ENCODE results near the gene ASB15. TPM values are rescaled to one million over a fixed set of nuclear protein-coding genes. Genes with fewer than 3 reads are reported as not detected.

ASB15 gene
- total RNA-seq, 1 donor from 2014 or later, result not detected

DNA sequence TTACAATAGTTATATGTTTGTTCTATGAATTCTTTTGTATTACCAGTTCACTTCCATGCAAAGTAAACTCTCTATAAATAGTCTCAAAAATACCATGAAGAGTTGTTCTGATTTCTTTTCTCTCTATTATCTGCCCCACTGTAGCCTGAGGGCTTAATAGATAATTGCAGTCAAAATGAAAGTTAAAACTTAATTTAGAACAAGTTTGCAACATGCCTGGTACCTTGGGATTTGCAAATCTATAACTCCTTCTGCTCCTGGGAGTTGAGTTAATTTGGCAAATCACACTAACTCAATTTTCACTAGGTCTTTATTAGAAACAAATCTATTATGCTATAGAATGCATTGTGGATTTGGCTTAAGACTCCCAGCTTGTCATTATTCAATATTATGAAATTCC is 22.2 kb upstream of the ASB15 start:
- TF ChIP-seq, protein P1, sequence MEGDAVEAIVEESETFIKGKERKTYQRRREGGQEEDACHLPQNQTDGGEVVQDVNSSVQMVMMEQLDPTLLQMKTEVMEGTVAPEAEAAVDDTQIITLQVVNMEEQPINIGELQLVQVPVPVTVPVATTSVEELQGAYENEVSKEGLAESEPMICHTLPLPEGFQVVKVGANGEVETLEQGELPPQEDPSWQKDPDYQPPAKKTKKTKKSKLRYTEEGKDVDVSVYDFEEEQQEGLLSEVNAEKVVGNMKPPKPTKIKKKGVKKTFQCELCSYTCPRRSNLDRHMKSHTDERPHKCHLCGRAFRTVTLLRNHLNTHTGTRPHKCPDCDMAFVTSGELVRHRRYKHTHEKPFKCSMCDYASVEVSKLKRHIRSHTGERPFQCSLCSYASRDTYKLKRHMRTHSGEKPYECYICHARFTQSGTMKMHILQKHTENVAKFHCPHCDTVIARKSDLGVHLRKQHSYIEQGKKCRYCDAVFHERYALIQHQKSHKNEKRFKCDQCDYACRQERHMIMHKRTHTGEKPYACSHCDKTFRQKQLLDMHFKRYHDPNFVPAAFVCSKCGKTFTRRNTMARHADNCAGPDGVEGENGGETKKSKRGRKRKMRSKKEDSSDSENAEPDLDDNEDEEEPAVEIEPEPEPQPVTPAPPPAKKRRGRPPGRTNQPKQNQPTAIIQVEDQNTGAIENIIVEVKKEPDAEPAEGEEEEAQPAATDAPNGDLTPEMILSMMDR (IDR thresholded peaks at IDR 0.05; ENCODE audit: unreplicated experiment), result no peak
- no peaks in the 10 kb centered on the region for H3K9me3 Mint-ChIP-seq (ENCODE audit: unreplicated experiment)
- no peak overlapping the region for H3K4me3 Mint-ChIP-seq (ENCODE audit: unreplicated experiment)
- H3K27me3 Mint-ChIP-seq (ENCODE audit: unreplicated experiment), result no peaks in the 10 kb centered on the region
- H3K36me3 Mint-ChIP-seq (ENCODE audit: low read depth, unreplicated experiment), result no peaks in the 10 kb centered on the region
- no peak overlapping the region for H3K27ac Mint-ChIP-seq (ENCODE audit: unreplicated experiment)
- no peak for DNase-seq (ENCODE audit: low spot score)
- H3K4me1 Mint-ChIP-seq (ENCODE audit: unreplicated experiment), result peaks cover 4% of the 10 kb centered on the region

DNA sequence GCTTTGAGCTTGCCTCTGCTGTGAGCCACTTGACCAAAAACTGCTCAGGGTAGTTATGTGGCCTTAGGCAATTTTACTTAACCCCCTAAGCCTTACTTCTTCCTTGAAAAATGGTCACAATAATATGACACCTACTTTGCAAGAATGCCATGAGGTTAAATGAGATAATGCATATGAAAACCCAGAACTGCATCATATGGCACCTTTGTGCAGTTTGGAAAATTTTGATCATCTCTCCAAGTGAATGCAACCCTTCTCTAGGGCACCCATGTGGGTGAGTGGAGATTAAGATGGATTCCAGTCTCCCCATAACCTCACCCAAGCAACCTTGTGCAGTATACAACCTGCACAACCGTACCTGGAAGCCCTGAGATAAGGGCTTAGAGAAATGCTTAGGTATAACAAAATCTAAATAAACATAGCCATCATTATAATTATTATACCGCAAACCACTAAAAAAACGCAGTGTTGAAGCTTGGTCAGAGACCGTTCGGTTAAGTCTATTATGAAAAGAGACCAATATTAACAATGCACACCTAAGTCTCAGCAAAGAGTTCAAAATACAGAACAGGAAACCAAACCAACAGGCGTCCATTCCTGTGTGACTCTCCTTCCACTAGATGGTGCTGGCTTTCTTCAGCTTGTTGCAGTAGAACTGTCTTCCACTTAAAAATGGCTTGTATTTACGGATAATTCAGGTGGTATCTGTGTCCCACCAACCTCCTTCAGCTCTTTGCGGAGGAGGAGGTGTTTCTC is 21.0 kb upstream of the ASB15 start:
- TF ChIP-seq, protein P1 (IDR thresholded peaks at IDR 0.05; ENCODE audit: unreplicated experiment), result no peak
- Mint-ChIP-seq H3K27me3 (ENCODE audit: unreplicated experiment) (no peaks in the 10 kb centered on the region), H3K4me3 (ENCODE audit: unreplicated experiment) (no peak overlapping the region), H3K27ac (ENCODE audit: unreplicated experiment) (no peak overlapping the region), H3K4me1 (ENCODE audit: unreplicated experiment) (peaks cover 4% of the 10 kb centered on the region), H3K36me3 (ENCODE audit: low read depth, unreplicated experiment) (no peaks in the 10 kb centered on the region), H3K9me3 (ENCODE audit: unreplicated experiment) (no peaks in the 10 kb centered on the region)
- no peak for DNase-seq (ENCODE audit: low spot score)

DNA sequence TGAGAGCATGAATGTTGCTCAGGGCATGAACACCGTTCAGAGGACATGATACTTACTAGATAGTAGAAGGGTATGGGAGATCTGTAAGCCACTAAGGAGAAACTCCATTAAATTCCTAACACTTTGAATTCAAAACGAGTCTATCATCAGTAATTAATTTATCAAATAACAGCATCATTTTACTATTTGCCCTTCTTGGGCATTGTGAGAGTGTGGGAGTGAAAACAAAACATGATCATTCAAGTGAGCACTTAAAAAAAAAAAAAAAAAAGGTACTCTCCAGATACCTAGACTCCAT is 20.5 kb upstream of the ASB15 start:
- DNase-seq (ENCODE audit: low spot score), result no peak
- no peak overlapping the region for H3K4me3 Mint-ChIP-seq (ENCODE audit: unreplicated experiment)
- TF ChIP-seq, protein P1 (IDR thresholded peaks at IDR 0.05; ENCODE audit: unreplicated experiment), result no peak
- H3K27me3 Mint-ChIP-seq (ENCODE audit: unreplicated experiment), result no peaks in the 10 kb centered on the region
- H3K36me3 Mint-ChIP-seq (ENCODE audit: low read depth, unreplicated experiment), result no peaks in the 10 kb centered on the region
- H3K9me3 Mint-ChIP-seq (ENCODE audit: unreplicated experiment), result no peaks in the 10 kb centered on the region
- peaks cover 4% of the 10 kb centered on the region for H3K4me1 Mint-ChIP-seq (ENCODE audit: unreplicated experiment)
- H3K27ac Mint-ChIP-seq (ENCODE audit: unreplicated experiment), result no peak overlapping the region

DNA sequence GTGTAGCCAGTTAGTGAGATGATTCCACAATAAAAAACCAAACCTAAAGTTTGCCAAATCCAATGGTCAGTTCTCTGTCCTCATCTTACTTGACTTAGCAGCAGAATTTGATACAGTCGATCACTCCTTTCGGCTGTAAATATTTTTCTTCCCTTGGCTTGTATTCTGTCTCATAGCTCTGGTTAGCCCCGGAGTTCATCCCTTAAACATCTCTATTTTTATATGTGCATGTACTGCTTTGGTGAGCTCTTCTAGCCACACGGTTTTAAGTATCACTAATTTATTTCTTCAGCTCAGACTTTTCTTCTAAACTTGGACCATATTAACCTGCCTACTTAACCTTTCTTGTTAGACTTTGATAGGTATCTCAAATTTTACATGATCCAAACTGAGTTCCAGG is 17.8 kb upstream of the ASB15 start:
- H3K9me3 Mint-ChIP-seq (ENCODE audit: unreplicated experiment), result no peaks in the 10 kb centered on the region
- H3K4me3 Mint-ChIP-seq (ENCODE audit: unreplicated experiment), result no peak overlapping the region
- H3K27ac Mint-ChIP-seq (ENCODE audit: unreplicated experiment), result no peak overlapping the region
- peaks cover 4% of the 10 kb centered on the region for H3K4me1 Mint-ChIP-seq (ENCODE audit: unreplicated experiment)
- H3K36me3 Mint-ChIP-seq (ENCODE audit: low read depth, unreplicated experiment), result no peaks in the 10 kb centered on the region
- TF ChIP-seq, protein P1 (IDR thresholded peaks at IDR 0.05; ENCODE audit: unreplicated experiment), result no peak
- no peak for DNase-seq (ENCODE audit: low spot score)
- H3K27me3 Mint-ChIP-seq (ENCODE audit: unreplicated experiment), result no peaks in the 10 kb centered on the region

DNA sequence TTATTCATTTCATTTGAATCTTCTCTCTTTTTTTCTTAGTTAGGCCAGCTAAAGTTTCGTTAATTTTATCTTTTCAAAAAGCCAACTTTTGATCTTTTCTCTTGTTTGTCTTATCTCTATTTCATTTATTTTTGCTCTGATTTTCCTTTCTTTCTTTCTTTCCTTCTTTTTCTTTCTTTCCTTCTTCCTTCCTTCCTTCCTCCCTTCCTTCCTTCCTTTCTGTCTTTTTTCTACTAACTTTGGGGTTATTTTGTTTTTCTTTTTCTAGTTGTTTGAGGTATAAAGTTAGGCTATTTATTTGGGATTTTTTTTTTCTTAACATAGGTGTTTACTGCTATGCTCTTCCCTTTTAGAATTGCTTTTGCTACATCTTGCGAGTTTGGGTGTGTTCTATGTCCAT is 13.2 kb upstream of the ASB15 start:
- H3K4me3 Mint-ChIP-seq (ENCODE audit: unreplicated experiment), result no peak overlapping the region
- H3K27me3 Mint-ChIP-seq (ENCODE audit: unreplicated experiment), result no peaks in the 10 kb centered on the region
- no peaks in the 10 kb centered on the region for H3K4me1 Mint-ChIP-seq (ENCODE audit: unreplicated experiment)
- TF ChIP-seq, protein P1 (IDR thresholded peaks at IDR 0.05; ENCODE audit: unreplicated experiment), result no peak
- no peak for DNase-seq (ENCODE audit: low spot score)
- no peaks in the 10 kb centered on the region for H3K9me3 Mint-ChIP-seq (ENCODE audit: unreplicated experiment)
- H3K27ac Mint-ChIP-seq (ENCODE audit: unreplicated experiment), result no peak overlapping the region
- H3K36me3 Mint-ChIP-seq (ENCODE audit: low read depth, unreplicated experiment), result no peaks in the 10 kb centered on the region
